ENCODE data around the gene RCSD1. TPM values are rescaled to one million over a fixed set of nuclear protein-coding genes. Genes with fewer than 3 reads are reported as not detected.

RCSD1 gene
- total RNA-seq, 1 donor from 2014 or later: 0.76 TPM

- Mint-ChIP-seq H3K4me1 (peaks cover 4% of the 10 kb centered on the region), H3K36me3 (no peaks in the 10 kb centered on the region), H3K27me3 (ENCODE audit: low read depth) (peaks cover 3% of the 10 kb centered on the region), H3K4me3 (no peak overlapping the region), H3K9me3 (no peaks in the 10 kb centered on the region), H3K27ac (no peak overlapping the region)
- no peak for TF ChIP-seq CTCF (IDR thresholded peaks at IDR 0.05; ENCODE audit: unreplicated experiment)
- no peak for DNase-seq (ENCODE audit: low spot score in 2 of 2, unreplicated experiment in 2 of 2)
Observed at GRCh38 chr1:167689567-167689920, 59.5 kb downstream of the RCSD1 start.

GRCh38 chr1:167690053-167690452, 60.0 kb downstream of the RCSD1 start:
- no peak for DNase-seq (ENCODE audit: low spot score in 2 of 2, unreplicated experiment in 2 of 2)
- Mint-ChIP-seq H3K27ac (no peak overlapping the region), H3K36me3 (no peaks in the 10 kb centered on the region), H3K4me3 (no peak overlapping the region), H3K27me3 (ENCODE audit: low read depth) (peaks cover 2% of the 10 kb centered on the region), H3K4me1 (peaks cover 4% of the 10 kb centered on the region), H3K9me3 (no peaks in the 10 kb centered on the region)
- no peak for TF ChIP-seq CTCF (IDR thresholded peaks at IDR 0.05; ENCODE audit: unreplicated experiment)

- Mint-ChIP-seq H3K27ac (no peak overlapping the region), H3K9me3 (no peaks in the 10 kb centered on the region), H3K4me3 (no peak overlapping the region), H3K27me3 (ENCODE audit: low read depth) (peaks cover 2% of the 10 kb centered on the region), H3K4me1 (peaks cover 4% of the 10 kb centered on the region), H3K36me3 (no peaks in the 10 kb centered on the region)
- DNase-seq (ENCODE audit: low spot score in 2 of 2, unreplicated experiment in 2 of 2): no peak
- no peak for TF ChIP-seq CTCF (IDR thresholded peaks at IDR 0.05; ENCODE audit: unreplicated experiment)
Observed at GRCh38 chr1:167693425-167694045, 63.5 kb downstream of the RCSD1 start.

- Mint-ChIP-seq H3K27ac (no peak overlapping the region), H3K27me3 (ENCODE audit: low read depth) (peaks cover 2% of the 10 kb centered on the region), H3K4me1 (peaks cover 4% of the 10 kb centered on the region), H3K4me3 (no peak overlapping the region), H3K36me3 (no peaks in the 10 kb centered on the region), H3K9me3 (no peaks in the 10 kb centered on the region)
- no peak for TF ChIP-seq CTCF (IDR thresholded peaks at IDR 0.05; ENCODE audit: unreplicated experiment)
- DNase-seq (ENCODE audit: low spot score in 2 of 2, unreplicated experiment in 2 of 2): no peak
Observed at GRCh38 chr1:167694691-167695090, 64.7 kb downstream of the RCSD1 start.

GRCh38 chr1:167695147-167695546, 65.1 kb downstream of the RCSD1 start:
- no peak overlapping the region for H3K4me3 Mint-ChIP-seq
- no peak overlapping the region for H3K27ac Mint-ChIP-seq
- peaks cover 4% of the 10 kb centered on the region for H3K4me1 Mint-ChIP-seq
- no peak for TF ChIP-seq CTCF (IDR thresholded peaks at IDR 0.05; ENCODE audit: unreplicated experiment)
- H3K36me3 Mint-ChIP-seq: no peaks in the 10 kb centered on the region
- H3K27me3 Mint-ChIP-seq (ENCODE audit: low read depth): peaks cover 2% of the 10 kb centered on the region
- no peak for DNase-seq (ENCODE audit: low spot score in 2 of 2, unreplicated experiment in 2 of 2)
- H3K9me3 Mint-ChIP-seq: no peaks in the 10 kb centered on the region
